ENCODE measurements around the gene PDE4B. TPM values are rescaled to one million over a fixed set of nuclear protein-coding genes. Genes with fewer than 3 reads are reported as not detected.

Gene PDE4B
- total and polyA plus RNA-seq, 12 donors = 1.2 to 14.9 (median 3.9) TPM

DNA sequence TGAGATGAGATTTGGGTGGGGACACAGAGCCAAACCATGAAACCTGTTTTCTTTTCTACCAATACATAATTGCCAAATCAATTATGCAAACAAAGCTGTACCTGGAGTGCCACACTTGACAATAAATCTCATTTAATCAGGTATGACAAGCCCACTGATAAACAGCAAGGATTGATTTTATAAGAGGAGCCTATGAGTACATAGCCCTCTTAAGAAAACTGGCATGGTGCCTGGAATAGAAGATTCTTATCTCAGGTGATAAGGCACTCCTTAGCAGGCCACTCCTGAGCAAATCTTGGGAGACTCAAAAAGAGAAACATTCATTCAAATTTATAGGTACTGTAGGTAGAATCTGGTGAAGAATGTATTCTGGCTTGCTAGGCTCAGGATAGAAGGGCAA is 28.6 kb upstream of the PDE4B start:
- no peak for DNase-seq
- intact Hi-C loops (cut with DNase I) = no loop called here
- Histone ChIP-seq H3K36me3 (replicated peaks in 1 of 2) (no peaks in the 10 kb centered on the region), H3K9me3 (replicated peaks in 1 of 3) (no peaks in the 10 kb centered on the region), H3K4me1 (replicated peaks in 1 of 2) (no peaks in the 10 kb centered on the region), H3K27me3 (no peaks in the 10 kb centered on the region), H3K4me3 (no peak overlapping the region), H3K27ac (no peak overlapping the region)
- TF ChIP-seq, protein P1, sequence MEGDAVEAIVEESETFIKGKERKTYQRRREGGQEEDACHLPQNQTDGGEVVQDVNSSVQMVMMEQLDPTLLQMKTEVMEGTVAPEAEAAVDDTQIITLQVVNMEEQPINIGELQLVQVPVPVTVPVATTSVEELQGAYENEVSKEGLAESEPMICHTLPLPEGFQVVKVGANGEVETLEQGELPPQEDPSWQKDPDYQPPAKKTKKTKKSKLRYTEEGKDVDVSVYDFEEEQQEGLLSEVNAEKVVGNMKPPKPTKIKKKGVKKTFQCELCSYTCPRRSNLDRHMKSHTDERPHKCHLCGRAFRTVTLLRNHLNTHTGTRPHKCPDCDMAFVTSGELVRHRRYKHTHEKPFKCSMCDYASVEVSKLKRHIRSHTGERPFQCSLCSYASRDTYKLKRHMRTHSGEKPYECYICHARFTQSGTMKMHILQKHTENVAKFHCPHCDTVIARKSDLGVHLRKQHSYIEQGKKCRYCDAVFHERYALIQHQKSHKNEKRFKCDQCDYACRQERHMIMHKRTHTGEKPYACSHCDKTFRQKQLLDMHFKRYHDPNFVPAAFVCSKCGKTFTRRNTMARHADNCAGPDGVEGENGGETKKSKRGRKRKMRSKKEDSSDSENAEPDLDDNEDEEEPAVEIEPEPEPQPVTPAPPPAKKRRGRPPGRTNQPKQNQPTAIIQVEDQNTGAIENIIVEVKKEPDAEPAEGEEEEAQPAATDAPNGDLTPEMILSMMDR (IDR thresholded peaks at IDR 0.05) = no peak
- TF ChIP-seq POLR2A (IDR thresholded peaks at IDR 0.05) = no peak

DNA sequence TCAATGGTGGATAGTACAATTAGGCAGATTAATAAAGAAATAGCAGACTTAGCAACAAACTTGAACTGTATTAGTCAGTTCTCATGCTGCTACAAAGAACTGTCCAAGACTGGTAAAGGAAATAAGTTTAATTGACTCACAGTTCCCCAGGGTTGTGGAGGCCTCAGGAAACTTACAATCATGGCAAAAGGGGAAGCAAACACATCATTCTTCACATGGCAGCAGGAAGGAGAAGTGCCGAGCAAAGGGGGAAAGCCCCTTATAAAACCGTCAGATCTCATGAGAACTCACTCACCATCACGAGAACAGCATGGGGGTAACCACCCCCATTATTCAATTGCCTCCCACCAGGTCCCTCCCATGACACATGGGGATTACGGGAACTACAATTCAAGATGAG is 27.1 kb upstream of the PDE4B start:
- Histone ChIP-seq H3K27ac (no peak overlapping the region), H3K4me3 (no peak overlapping the region), H3K9me3 (replicated peaks in 1 of 3) (no peaks in the 10 kb centered on the region), H3K4me1 (replicated peaks in 1 of 2) (no peaks in the 10 kb centered on the region), H3K36me3 (replicated peaks in 1 of 2) (no peaks in the 10 kb centered on the region), H3K27me3 (no peaks in the 10 kb centered on the region)
- TF ChIP-seq, protein P1 (IDR thresholded peaks at IDR 0.05) = no peak
- no peak for TF ChIP-seq POLR2A (IDR thresholded peaks at IDR 0.05)
- DNase-seq = no peak
- intact Hi-C loops (cut with DNase I) = no loop called here
- WGBS, 4 donors = 50 to 67% (median 61%) methylated on average over 4 of the region's 4 CpGs

DNA sequence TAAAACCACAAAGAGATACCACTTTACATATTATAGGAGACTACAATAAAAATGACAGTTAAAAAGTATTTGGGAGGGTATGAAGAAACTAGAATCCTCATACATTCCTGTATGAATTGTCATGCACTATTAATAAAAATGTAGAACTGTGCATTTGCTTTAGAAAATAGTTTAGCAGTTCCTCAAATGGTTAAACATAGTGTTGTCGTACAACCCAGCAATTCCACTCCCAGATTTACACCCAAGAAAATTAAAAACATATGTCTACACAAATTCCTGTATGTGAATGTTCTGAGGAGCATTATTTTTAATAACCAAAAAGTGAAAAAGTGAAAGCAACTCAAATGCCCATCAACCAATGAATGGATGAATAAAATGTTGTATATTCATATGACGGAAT is 23.1 kb upstream of the PDE4B start:
- Histone ChIP-seq H3K36me3 (replicated peaks in 1 of 2) (no peaks in the 10 kb centered on the region), H3K27ac (no peak overlapping the region), H3K4me1 (replicated peaks in 1 of 2) (no peaks in the 10 kb centered on the region), H3K27me3 (no peaks in the 10 kb centered on the region), H3K4me3 (no peak overlapping the region), H3K9me3 (replicated peaks in 1 of 3) (no peaks in the 10 kb centered on the region)
- no peak for DNase-seq
- intact Hi-C loops (cut with DNase I) = no loop called here
- TF ChIP-seq, protein P1 (IDR thresholded peaks at IDR 0.05) = no peak
- TF ChIP-seq POLR2A (IDR thresholded peaks at IDR 0.05) = no peak
- 72 to 87% (median 77%) methylated on average over 2 of the region's 2 CpGs for WGBS, 4 donors

DNA sequence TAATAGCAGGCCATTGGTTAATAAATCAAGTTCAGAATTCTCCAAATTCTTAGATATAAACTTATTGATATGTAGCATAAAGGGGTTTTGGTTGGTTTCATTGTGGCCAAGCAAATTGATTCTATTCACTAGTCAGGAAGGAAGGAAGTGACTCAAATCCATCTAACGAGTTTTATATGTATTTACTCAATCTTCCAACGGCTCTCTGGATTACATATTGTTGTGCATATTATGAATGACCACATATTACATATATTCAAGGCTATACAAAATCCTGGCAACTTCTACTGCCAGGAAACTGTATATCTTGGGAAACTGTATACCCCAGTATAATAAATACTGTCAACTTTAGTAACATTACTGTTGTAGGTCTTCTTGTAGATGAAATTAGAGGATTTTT is 20.1 kb upstream of the PDE4B start:
- H3K27ac ChIP-seq = no peak overlapping the region
- H3K36me3 ChIP-seq (replicated peaks in 1 of 2) = no peaks in the 10 kb centered on the region
- DNase-seq = no peak
- H3K9me3 ChIP-seq (replicated peaks in 1 of 3) = peaks cover 0 to 4% (median 0%) of the 10 kb centered on the region in 3 donors
- H3K4me1 ChIP-seq (replicated peaks in 1 of 2) = no peaks in the 10 kb centered on the region
- H3K27me3 ChIP-seq = no peaks in the 10 kb centered on the region
- 38 to 57% (median 49%) methylated on average over 2 of the region's 2 CpGs for WGBS, 4 donors
- intact Hi-C loops (cut with DNase I) = no loop called here
- H3K4me3 ChIP-seq = no peak overlapping the region
- TF ChIP-seq, protein P1 (IDR thresholded peaks at IDR 0.05) = no peak
- TF ChIP-seq POLR2A (IDR thresholded peaks at IDR 0.05) = no peak
